H9 (cell line): Measurements from ENCODE around the gene DOCK9. TPM values are rescaled to one million over a fixed set of nuclear protein-coding genes. Genes with fewer than 3 reads are reported as not detected.

Source experiments
- DNase-seq: peaks from one replicate; pipeline ENCODE4 v3.0.0-alpha.2; 2017
- H2AFZ ChIP-seq: one replicate; pipeline ENCODE4 v1.6.1; 2013; ENCODE audit warnings: mild to moderate bottlenecking, low read length, control low read depth, moderate library complexity
- H2AK5ac ChIP-seq: 2 replicates; pipeline ENCODE4 v1.6.1; 2013; ENCODE audit warnings: low read length, control low read depth, mixed read lengths; ENCODE audit not compliant: insufficient read length
- H2BK120ac ChIP-seq: one replicate; pipeline ENCODE4 v1.6.1; 2013; ENCODE audit warnings: low read depth, mild to moderate bottlenecking, low read length, control low read depth, inconsistent platforms; ENCODE audit not compliant: poor library complexity, severe bottlenecking
- H2BK12ac ChIP-seq: 2 replicates; pipeline ENCODE4 v1.6.1; 2013; ENCODE audit warnings: low read length, control low read depth, mixed read lengths, low read depth; ENCODE audit not compliant: insufficient read length
- H2BK15ac ChIP-seq: 2 replicates; pipeline ENCODE4 v1.6.1; 2013; ENCODE audit warnings: low read depth, low read length, control low read depth
- H2BK20ac ChIP-seq: one replicate; pipeline ENCODE4 v1.6.1; 2013; ENCODE audit warnings: low read depth, mild to moderate bottlenecking, low read length, control low read depth, inconsistent platforms; ENCODE audit not compliant: poor library complexity, severe bottlenecking
- H2BK5ac ChIP-seq: 2 replicates; pipeline ENCODE4 v1.6.1; 2013; ENCODE audit warnings: low read length, control low read depth, mixed read lengths; ENCODE audit not compliant: insufficient read length
- H3K14ac ChIP-seq: 2 replicates; pipeline ENCODE4 v1.6.1; 2013; ENCODE audit warnings: low read length, control low read depth; ENCODE audit not compliant: insufficient read depth
- H3K18ac ChIP-seq: 2 replicates; pipeline ENCODE4 v1.6.1; 2013; ENCODE audit warnings: low read depth, mild to moderate bottlenecking, mixed read lengths, low read length, control low read depth; ENCODE audit not compliant: insufficient read length
- H3K23ac ChIP-seq: 2 replicates; pipeline ENCODE4 v1.6.1; 2013; ENCODE audit warnings: low read length, control low read depth, mixed read lengths, low read depth; ENCODE audit not compliant: insufficient read length
- H3K23me2 ChIP-seq: 2 replicates; pipeline ENCODE4 v1.6.1; 2013; ENCODE audit warnings: low read depth, mild to moderate bottlenecking, mixed read lengths, low read length, control low read depth; ENCODE audit not compliant: insufficient read length, poor library complexity, severe bottlenecking
- H3K27ac ChIP-seq: 2 replicates; pipeline ENCODE4 v1.5.1; 2013; ENCODE audit warnings: low read length, control low read depth, mixed read lengths, low read depth; ENCODE audit not compliant: insufficient read length
- H3K27me3 ChIP-seq: 2 replicates; pipeline ENCODE4 v1.6.1; 2013; ENCODE audit warnings: low read length, control low read depth, inconsistent platforms; ENCODE audit not compliant: insufficient read depth
- H3K4ac ChIP-seq: 2 replicates; pipeline ENCODE4 v1.6.1; 2013; ENCODE audit warnings: low read depth, mild to moderate bottlenecking, control low read depth, inconsistent platforms, low read length, moderate library complexity
- H3K4me1 ChIP-seq: 2 replicates; pipeline ENCODE4 v1.6.1; 2013; ENCODE audit warnings: low read length, control low read depth, inconsistent platforms; ENCODE audit not compliant: insufficient read depth
- H3K4me2 ChIP-seq: 2 replicates; pipeline ENCODE4 v1.6.1; 2013; ENCODE audit warnings: low read length, control low read depth, mixed read lengths; ENCODE audit not compliant: insufficient read length, insufficient read depth
- H3K56ac ChIP-seq: 2 replicates; pipeline ENCODE4 v1.6.1; 2013; ENCODE audit warnings: low read depth, mild to moderate bottlenecking, mixed read lengths, low read length, control low read depth; ENCODE audit not compliant: insufficient read length
- H3K79me1 ChIP-seq: 2 replicates; pipeline ENCODE4 v1.6.1; 2013; ENCODE audit warnings: low read depth, mild to moderate bottlenecking, moderate library complexity, low read length, control low read depth, inconsistent platforms; ENCODE audit not compliant: insufficient read depth, poor library complexity, severe bottlenecking
- H3K79me2 ChIP-seq: 2 replicates; pipeline ENCODE4 v1.6.1; 2013; ENCODE audit warnings: low read length, control low read depth, inconsistent platforms; ENCODE audit not compliant: insufficient read depth
- H3K9ac ChIP-seq: 2 replicates; pipeline ENCODE4 v1.6.1; 2013; ENCODE audit warnings: low read length, control low read depth, mixed read lengths; ENCODE audit not compliant: insufficient read length; ENCODE audit errors: extremely low read depth
- H3K9me3 ChIP-seq: one replicate; pipeline ENCODE4 v1.6.1; 2013; ENCODE audit warnings: low read depth, low read length, inconsistent platforms; ENCODE audit not compliant: control insufficient read depth
- H3T11ph ChIP-seq: one replicate; pipeline ENCODE4 v1.6.1; 2013; ENCODE audit warnings: mild to moderate bottlenecking, low read length, control low read depth, inconsistent platforms
- H4K20me1 ChIP-seq: one replicate; pipeline ENCODE4 v1.6.1; 2013; ENCODE audit not compliant: control insufficient read depth, insufficient read length, insufficient read depth
- H4K5ac ChIP-seq: 2 replicates; pipeline ENCODE4 v1.6.1; 2013; ENCODE audit warnings: low read depth, mild to moderate bottlenecking, mixed read lengths, low read length, control low read depth; ENCODE audit not compliant: insufficient read length
- H4K8ac ChIP-seq: replicated peaks from 2 replicates; pipeline ENCODE4 v1.6.1; 2013; ENCODE audit warnings: low read length, control low read depth, mixed read lengths, low read depth; ENCODE audit not compliant: insufficient read length
- H4K91ac ChIP-seq: 2 replicates; pipeline ENCODE4 v1.6.1; 2013; ENCODE audit warnings: low read depth, mild to moderate bottlenecking, moderate library complexity, mixed read lengths, low read length, control low read depth; ENCODE audit not compliant: insufficient read length
- H3K27ac Mint-ChIP-seq, 3 experiments: 2 replicates in 2 of 3; 3 replicates in 1 of 3; pipeline ENCODE4 v1.8.0; 2020 to 2021; ENCODE audit warnings: mixed read lengths in 3 of 3, mild to moderate bottlenecking in 1 of 3, moderate library complexity in 1 of 3
- H3K27me3 Mint-ChIP-seq: 2 replicates; pipeline ENCODE4 v1.8.0; 2021; ENCODE audit warnings: low read depth, mild to moderate bottlenecking, moderate library complexity, mixed read lengths
- H3K36me3 Mint-ChIP-seq, 3 experiments: 2 replicates in 2 of 3; 3 replicates in 1 of 3; pipeline ENCODE4 v1.8.0; 2020 to 2021; ENCODE audit warnings: low read depth in 3 of 3, mixed read lengths in 3 of 3; ENCODE audit not compliant: insufficient read depth in 1 of 3
- H3K4me1 Mint-ChIP-seq, 2 experiments: 2 replicates each; pipeline ENCODE4 v1.8.0; 2020; ENCODE audit warnings: mixed read lengths in 2 of 2
- H3K4me3 Mint-ChIP-seq, 2 experiments: 2 replicates in 1 of 2; 3 replicates in 1 of 2; pipeline ENCODE4 v1.8.0; 2020 to 2021; ENCODE audit warnings: mild to moderate bottlenecking in 2 of 2, mixed read lengths in 2 of 2, moderate library complexity in 1 of 2
- H3K9me3 Mint-ChIP-seq, 2 experiments: 2 replicates in 1 of 2; 3 replicates in 1 of 2; pipeline ENCODE4 v1.8.0; 2020; ENCODE audit warnings: mild to moderate bottlenecking in 2 of 2, mixed read lengths in 2 of 2, moderate library complexity in 1 of 2
- CTCF ChIP-seq: fragments of 200-600 bp; sonication (generic); conservative IDR thresholded peaks from 3 replicates; pipeline ENCODE4 v1.8.0; 2021; ENCODE audit warnings: antibody characterized with exemption, mild to moderate bottlenecking
- WGBS: extraction: QIAGEN DNeasy Blood & Tissue Kit; methylation state at CpG from one replicate; pipeline ENCODE4 v1.1.7; 2013; ENCODE audit warnings: missing lambda C conversion rate, low lambda C conversion rate, mixed read lengths; ENCODE audit not compliant: insufficient read length; ENCODE audit errors: extremely low coverage; 5-methylcytosine and 5-hydroxymethylcytosine counted together
- total RNA-seq: library from RNA; stranded (reverse); gene quantifications from 2 replicates; pipeline ENCODE4 v1.2.1, GENCODE V29; 2021

DOCK9 gene
- total RNA-seq, 1 experiment from 2014 or later = 23.0 TPM

GRCh38 chr13:98780451-98780850 lies 197.4 kb downstream of the DOCK9 start:
- Mint-ChIP-seq H3K36me3 (no peaks in the 10 kb centered on the region; a peak in 1 of 7 replicates), H3K4me3 (no peak overlapping the region), H3K27ac (no peak overlapping the region), H3K27me3 (no peaks in the 10 kb centered on the region; the same call in 1 of the 2 replicates), H3K4me1 (peaks cover 7 to 9% of the 10 kb centered on the region in 2 experiments), H3K9me3 (peaks cover 0 to 2% of the 10 kb centered on the region in 2 experiments; a peak in 1 of 5 replicates)
- H2BK20ac ChIP-seq = no peak overlapping the region
- H3K23ac ChIP-seq = no peak overlapping the region
- H4K5ac ChIP-seq = no peak overlapping the region
- no peak overlapping the region for H2BK15ac ChIP-seq
- H3K56ac ChIP-seq = no peak overlapping the region
- no peak overlapping the region for H3K27ac ChIP-seq
- H4K91ac ChIP-seq = no peak overlapping the region
- no peak overlapping the region for H3K4me2 ChIP-seq
- no peaks in the 10 kb centered on the region for H3K23me2 ChIP-seq
- H3T11ph ChIP-seq = no peak overlapping the region
- H3K4me1 ChIP-seq = no peaks in the 10 kb centered on the region; the same call in 1 of the 2 replicates
- no peak overlapping the region for H3K14ac ChIP-seq
- no peak for DNase-seq
- H4K20me1 ChIP-seq = no peaks in the 10 kb centered on the region
- TF ChIP-seq CTCF = no peak
- H3K9ac ChIP-seq = no peak overlapping the region
- no peak overlapping the region for H2AFZ ChIP-seq
- WGBS = no CpG with 5 or more reads among the region's 2 CpGs
- no peak overlapping the region for H3K4ac ChIP-seq
- no peaks in the 10 kb centered on the region for H3K9me3 ChIP-seq
- H3K79me1 ChIP-seq = no peaks in the 10 kb centered on the region
- H2BK120ac ChIP-seq = no peak overlapping the region
- 0 out of 2 replicates have a peak, but pooled peaks cover 1% of the 10 kb centered on the region for H3K79me2 ChIP-seq
- no peak overlapping the region for H3K18ac ChIP-seq
- no peak overlapping the region for H4K8ac ChIP-seq
- H3K27me3 ChIP-seq = no peaks in the 10 kb centered on the region
- H2BK5ac ChIP-seq = no peak overlapping the region
- H2AK5ac ChIP-seq = no peak overlapping the region
- H2BK12ac ChIP-seq = no peak overlapping the region
